Middle frontal gyrus (tissue), 1 donor: ENCODE data around the gene HOXA7.

Experiments
- DNase-seq: peaks from one replicate; pipeline ENCODE4 v3.0.0-alpha.2; 2015; ENCODE audit warnings: low spot score; ENCODE audit errors: extremely low spot score

HOXA7 gene

DNA sequence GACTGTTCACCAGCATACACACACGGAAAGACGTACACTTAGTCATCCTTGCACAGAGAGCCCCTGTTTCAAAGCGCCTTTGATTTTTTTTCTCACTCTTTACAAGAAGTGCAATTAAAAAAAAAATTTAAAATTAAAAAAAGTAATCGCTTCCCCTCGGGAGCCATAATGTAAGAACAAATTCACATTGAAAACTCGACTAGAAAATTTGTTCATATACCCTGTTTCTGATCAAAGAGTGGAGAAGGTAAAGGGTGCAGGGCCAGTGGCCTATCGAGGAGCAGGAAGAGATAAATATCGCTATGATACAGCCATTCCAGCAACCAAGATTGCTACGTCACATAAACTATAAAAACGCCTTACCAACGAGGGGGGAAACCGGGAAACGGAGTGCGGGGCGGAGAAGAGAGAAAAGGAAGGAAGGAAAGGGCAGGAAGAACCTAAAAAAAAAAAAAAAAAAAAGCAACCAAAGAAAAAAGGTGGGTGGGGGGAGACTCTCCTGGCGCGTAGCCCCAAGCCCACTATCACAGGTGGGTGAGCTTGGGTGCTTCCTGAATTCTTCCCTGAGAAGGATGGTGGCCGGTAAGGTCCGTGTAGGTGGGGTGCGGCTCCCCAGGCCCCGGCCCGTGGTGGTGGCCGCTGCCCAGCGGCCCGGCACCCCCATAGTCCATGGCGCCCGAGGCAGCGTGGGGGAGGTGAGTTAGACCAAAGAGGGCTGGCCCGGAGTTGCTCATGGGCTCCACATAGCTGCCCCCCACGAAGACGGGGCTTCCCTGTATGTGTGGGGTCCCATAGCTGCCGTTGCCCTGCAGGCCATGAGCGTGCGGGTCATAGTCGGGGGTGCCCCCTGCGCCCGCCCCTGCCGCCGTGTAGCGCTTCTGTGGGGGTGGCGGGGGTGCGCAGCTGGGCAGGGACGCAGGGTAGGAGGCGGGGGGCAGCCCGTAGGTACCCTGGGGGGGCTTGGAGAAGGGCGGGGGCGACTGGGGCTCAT is 48.8 kb downstream of the HOXA7 start:
- no peak for DNase-seq

DNA sequence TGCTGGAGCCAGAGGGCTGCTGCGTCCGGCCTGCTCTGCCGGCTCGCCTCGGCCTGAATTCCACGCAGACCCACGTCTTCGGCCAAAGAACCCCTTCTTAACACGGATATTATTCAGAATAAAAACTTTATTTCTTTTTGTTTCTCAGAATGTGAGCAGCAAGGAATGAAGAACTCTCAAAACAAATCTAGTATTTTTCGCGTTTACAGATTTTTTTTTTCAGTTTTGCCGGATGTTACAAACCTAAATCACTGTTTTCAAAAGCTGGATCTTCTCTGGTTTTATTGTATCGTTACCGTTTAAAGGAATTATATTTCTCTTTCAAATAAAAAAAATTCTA is 49.6 kb downstream of the HOXA7 start:
- DNase-seq, result no peak

GRCh38 chr7:27106181-27106900 is 50.1 kb downstream of the HOXA7 start:
- no peak for DNase-seq

GRCh38 chr7:27105301-27106031 is 51.0 kb downstream of the HOXA7 start:
- DNase-seq, result no peak

- no peak for DNase-seq
These were observed 52.0 kb downstream of the HOXA7 start for GRCh38 chr7:27104341-27105058.
